ENCODE data around the gene NSD2.

GRCh38 chr4:1851160-1851559 is 20.0 kb upstream of the NSD2 start:
- TF ChIP-seq ZNF444 (CRISPR knock-in tag; IDR thresholded peaks at IDR 0.05) (no peak), FOXP4 (CRISPR knock-in tag; IDR thresholded peaks at IDR 0.05; ENCODE audit: borderline replicate concordance) (no peak), MXI1 (IDR thresholded peaks at IDR 0.05; ENCODE audit: low read depth, low read length) (no peak), RERE (CRISPR knock-in tag; IDR thresholded peaks at IDR 0.05; ENCODE audit: borderline replicate concordance) (no peak)

All from K562 (cell line).